K562 (cell line): Measurements from ENCODE around the gene NUBP2. TPM values are rescaled to one million over a fixed set of nuclear protein-coding genes. Genes with fewer than 3 reads are reported as not detected.

ENCODE experiments used
- ARNT ChIP-seq, 2 experiments: fragments of 450-650 bp; IDR thresholded peaks; 2 replicates each; pipeline ENCODE4 v1.6.1; 2016; ENCODE audit warnings: mild to moderate bottlenecking in 1 of 2
- CBX1 ChIP-seq: sonication (generic); IDR thresholded peaks from 2 replicates; pipeline ENCODE4 v1.6.1; 2016; ENCODE audit warnings: antibody characterized with exemption, low read depth, mild to moderate bottlenecking
- CBX8 ChIP-seq: fragments of 200-600 bp; sonication (generic); IDR thresholded peaks from 2 replicates; pipeline ENCODE4 v1.6.1; 2012; ENCODE audit warnings: borderline replicate concordance, mixed run types, low read depth, mild to moderate bottlenecking, moderate library complexity, mixed read lengths, low read length, control low read depth, inconsistent platforms; ENCODE audit not compliant: poor library complexity, severe bottlenecking; ENCODE audit errors: extremely low read depth
- CSDE1 ChIP-seq, 2 experiments: fragments of 450-650 bp; IDR thresholded peaks; 2 replicates each; pipeline ENCODE4 v1.6.1; 2016; ENCODE audit warnings: mild to moderate bottlenecking in 1 of 2
- FOXA1 ChIP-seq: fragments of 450-650 bp; IDR thresholded peaks from 2 replicates; pipeline ENCODE4 v1.6.1; 2016; ENCODE audit warnings: mild to moderate bottlenecking, borderline replicate concordance
- GATAD2B ChIP-seq: fragments of 450-650 bp; IDR thresholded peaks from 2 replicates; pipeline ENCODE4 v1.6.1; 2017; ENCODE audit warnings: mild to moderate bottlenecking, borderline replicate concordance
- IFI16 ChIP-seq: fragments of 250-450 bp; sonication (Bioruptor Pico); IDR thresholded peaks from 2 replicates; pipeline ENCODE4 v2.1.2; 2022; ENCODE audit warnings: mild to moderate bottlenecking, inconsistent platforms
- MYNN ChIP-seq, 2 experiments: sonication (generic); formaldehyde crosslinking in 1 of 2; IDR thresholded peaks; 2 replicates each; pipeline versions ENCODE4 v1.5.0 to v1.6.1; 2016 to 2020; ENCODE audit warnings: antibody characterized with exemption in 1 of 2, missing genetic modification reagents in 1 of 2
- NFIC ChIP-seq: fragments of 450-650 bp; IDR thresholded peaks from 2 replicates; pipeline ENCODE4 v1.6.1; 2017; ENCODE audit warnings: mild to moderate bottlenecking, inconsistent platforms
- NFRKB ChIP-seq: fragments of 450-650 bp; IDR thresholded peaks from 2 replicates; pipeline ENCODE4 v1.6.1; 2016; ENCODE audit warnings: low read depth
- NFXL1 ChIP-seq: fragments of 450-650 bp; formaldehyde crosslinking; IDR thresholded peaks from 2 replicates; pipeline ENCODE4 v1.4.0; 2021; ENCODE audit warnings: mild to moderate bottlenecking
- NR4A1 ChIP-seq, 2 experiments: fragments of 250-450 bp in 1 of 2; fragments of 450-650 bp in 1 of 2; sonication (Bioruptor Pico) in 1 of 2; IDR thresholded peaks; 2 replicates each; pipeline versions ENCODE4 v1.4.0 to v1.6.1; 2016 to 2020; ENCODE audit warnings: mild to moderate bottlenecking in 2 of 2, missing compliant biosample characterization in 1 of 2, missing genetic modification characterization in 1 of 2, moderate library complexity in 1 of 2
- PTBP1 ChIP-seq: fragments of 200-400 bp; formaldehyde crosslinking; IDR thresholded peaks from 2 replicates; pipeline ENCODE4 v1.6.1; 2017; ENCODE audit warnings: low read depth, low read length
- PTTG1 ChIP-seq: fragments of 450-650 bp; IDR thresholded peaks from 2 replicates; pipeline ENCODE4 v1.6.1; 2016; ENCODE audit warnings: low read depth, mild to moderate bottlenecking, missing genetic modification characterization, missing compliant biosample characterization
- RBM22 ChIP-seq: fragments of 200-400 bp; formaldehyde crosslinking; IDR thresholded peaks from 2 replicates; pipeline ENCODE4 v1.6.1; 2018; ENCODE audit warnings: low read length, low read depth; ENCODE audit not compliant: poor library complexity, severe bottlenecking
- RBM34 ChIP-seq: fragments of 200-400 bp; formaldehyde crosslinking; IDR thresholded peaks from 2 replicates; pipeline ENCODE4 v1.6.1; 2018; ENCODE audit warnings: low read length, borderline replicate concordance; ENCODE audit not compliant: insufficient read depth
- SAFB ChIP-seq: fragments of 200-400 bp; formaldehyde crosslinking; IDR thresholded peaks from 2 replicates; pipeline ENCODE4 v1.6.1; 2017; ENCODE audit warnings: low read depth, low read length, borderline replicate concordance
- SMARCC2 ChIP-seq: fragments of 450-650 bp; IDR thresholded peaks from 2 replicates; pipeline ENCODE4 v1.6.1; 2017; ENCODE audit warnings: antibody characterized with exemption, moderate library complexity, mild to moderate bottlenecking, low read depth
- SMC3 ChIP-seq: conservative IDR thresholded peaks from 2 replicates; pipeline ENCODE4 v1.6.1; 2011; ENCODE audit warnings: low read depth, low read length, improper control_type of control experiment; ENCODE audit not compliant: insufficient read depth
- SPI1 ChIP-seq: IDR thresholded peaks from 2 replicates; pipeline ENCODE4 v1.6.1; 2011; ENCODE audit warnings: low read depth, low read length, control low read depth, borderline replicate concordance
- STAT5B ChIP-seq: fragments of 250-450 bp; sonication (Bioruptor Pico); IDR thresholded peaks from 2 replicates; pipeline ENCODE4 v1.8.0; 2021; ENCODE audit warnings: mild to moderate bottlenecking, inconsistent platforms
- TRIM28 ChIP-seq: fragments of 450-650 bp; IDR thresholded peaks from 2 replicates; pipeline ENCODE4 v1.6.1; 2017
- ZNF12 ChIP-seq: sonication (generic); formaldehyde crosslinking; IDR thresholded peaks from 2 replicates; pipeline ENCODE4 v1.4.0; 2020; ENCODE audit warnings: mild to moderate bottlenecking, missing genetic modification reagents
- ZSCAN32 ChIP-seq: fragments of 450-650 bp; formaldehyde crosslinking; IDR thresholded peaks from 2 replicates; pipeline ENCODE4 v1.4.0; 2020; ENCODE audit warnings: mild to moderate bottlenecking, moderate library complexity
- polyA plus RNA-seq, 8 experiments: library from polyadenylated mRNA; depleted of rRNA in 4 of 8; stranded (reverse) in 5 of 8; unstranded in 3 of 8; fragments of >200 nt; fragmentation: Nextera tagmentation in 2 of 8; fragmentation: Illumina TruSeq in 1 of 8; extraction: Ambion mirVana in 2 of 8; extraction: Trizol in 1 of 8; gene quantifications; 2 replicates each; pipeline versions ENCODE4 v1.2.1 to v1.2.3, GENCODE V29; 2011 to 2014; ENCODE audit warnings: inconsistent platforms in 1 of 8, missing spikeins in 1 of 8
- total RNA-seq, 7 experiments: library from RNA; depleted of rRNA in 6 of 7; stranded (reverse); fragments of >200 nt in 6 of 7; fragmentation: Illumina TruSeq in 2 of 7; extraction: Trizol in 2 of 7; gene quantifications; 2 replicates each; pipeline versions ENCODE4 v1.2.1 to v1.2.3, GENCODE V29; 2011 to 2021; ENCODE audit warnings: low replicate concordance in 1 of 7
- TF ChIP-seq, protein P1 (sequence below): IDR thresholded peaks from 2 replicates; pipeline ENCODE4 v1.6.1; 2011; ENCODE audit warnings: borderline replicate concordance, low read depth, mild to moderate bottlenecking, moderate library complexity, low read length; ENCODE audit not compliant: insufficient read depth, poor library complexity, severe bottlenecking
- TF ChIP-seq, protein P2 (sequence below): sonication (generic); formaldehyde crosslinking; IDR thresholded peaks from 2 replicates; pipeline ENCODE4 v1.8.1; 2023; ENCODE audit warnings: mild to moderate bottlenecking, missing genetic modification reagents, moderate library complexity

The NUBP2 gene
- total and polyA plus RNA-seq, 9 of the 15 experiments (the other 6 are each of a cell fraction or from before 2014, with no cell fraction given) = 1.8 to 115 (median 24.0) TPM

GRCh38 chr16:1832838-1833454 is 50.2 kb downstream of the NUBP2 start (continued):
- TF ChIP-seq, protein P1, sequence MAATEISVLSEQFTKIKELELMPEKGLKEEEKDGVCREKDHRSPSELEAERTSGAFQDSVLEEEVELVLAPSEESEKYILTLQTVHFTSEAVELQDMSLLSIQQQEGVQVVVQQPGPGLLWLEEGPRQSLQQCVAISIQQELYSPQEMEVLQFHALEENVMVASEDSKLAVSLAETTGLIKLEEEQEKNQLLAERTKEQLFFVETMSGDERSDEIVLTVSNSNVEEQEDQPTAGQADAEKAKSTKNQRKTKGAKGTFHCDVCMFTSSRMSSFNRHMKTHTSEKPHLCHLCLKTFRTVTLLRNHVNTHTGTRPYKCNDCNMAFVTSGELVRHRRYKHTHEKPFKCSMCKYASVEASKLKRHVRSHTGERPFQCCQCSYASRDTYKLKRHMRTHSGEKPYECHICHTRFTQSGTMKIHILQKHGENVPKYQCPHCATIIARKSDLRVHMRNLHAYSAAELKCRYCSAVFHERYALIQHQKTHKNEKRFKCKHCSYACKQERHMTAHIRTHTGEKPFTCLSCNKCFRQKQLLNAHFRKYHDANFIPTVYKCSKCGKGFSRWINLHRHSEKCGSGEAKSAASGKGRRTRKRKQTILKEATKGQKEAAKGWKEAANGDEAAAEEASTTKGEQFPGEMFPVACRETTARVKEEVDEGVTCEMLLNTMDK = no peak
- no peak for TF ChIP-seq PTTG1 (tag)
- TF ChIP-seq RBM34 = no peak
- no peak for TF ChIP-seq SPI1
- no peak for TF ChIP-seq NR4A1 (CRISPR knock-in tag; IDR thresholded peaks at IDR 0.05)
- TF ChIP-seq NR4A1 (tag; IDR thresholded peaks at IDR 0.05) = peak; percentile 58; the same call in 1 of the 2 replicates
- TF ChIP-seq STAT5B (CRISPR knock-in tag) = no peak
- TF ChIP-seq TRIM28 = no peak
- TF ChIP-seq CBX1 = 0 out of 2 replicates have a peak, but pooled peaks have one; percentile 30
- TF ChIP-seq SMARCC2 = peak; percentile 87
- peak; percentile 83 for TF ChIP-seq MYNN (IDR thresholded peaks at IDR 0.05)
- TF ChIP-seq MYNN (CRISPR knock-in tag; IDR thresholded peaks at IDR 0.05) = no peak
- TF ChIP-seq CBX8 = no peak
- TF ChIP-seq ZSCAN32 (CRISPR knock-in tag) = no peak
- peak; percentile 94 for TF ChIP-seq NFIC
- no peak for TF ChIP-seq FOXA1
- no peak; the same call in 1 of the 2 replicates for TF ChIP-seq GATAD2B
- peak in 1 of 2 experiments; percentile 4; a peak in 1 of 4 replicates for TF ChIP-seq CSDE1 (IDR thresholded peaks at IDR 0.05)
- no peak for TF ChIP-seq ZNF12
- no peak for TF ChIP-seq RBM22
- TF ChIP-seq, protein P2, sequence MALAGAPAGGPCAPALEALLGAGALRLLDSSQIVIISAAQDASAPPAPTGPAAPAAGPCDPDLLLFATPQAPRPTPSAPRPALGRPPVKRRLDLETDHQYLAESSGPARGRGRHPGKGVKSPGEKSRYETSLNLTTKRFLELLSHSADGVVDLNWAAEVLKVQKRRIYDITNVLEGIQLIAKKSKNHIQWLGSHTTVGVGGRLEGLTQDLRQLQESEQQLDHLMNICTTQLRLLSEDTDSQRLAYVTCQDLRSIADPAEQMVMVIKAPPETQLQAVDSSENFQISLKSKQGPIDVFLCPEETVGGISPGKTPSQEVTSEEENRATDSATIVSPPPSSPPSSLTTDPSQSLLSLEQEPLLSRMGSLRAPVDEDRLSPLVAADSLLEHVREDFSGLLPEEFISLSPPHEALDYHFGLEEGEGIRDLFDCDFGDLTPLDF (CRISPR knock-in tag) = no peak
- no peak for TF ChIP-seq IFI16 (CRISPR knock-in tag)
- peak; percentile 96 for TF ChIP-seq ARNT (IDR thresholded peaks at IDR 0.05)
- no peak for TF ChIP-seq NFRKB
- 0 out of 2 replicates have a peak, but pooled peaks have one; percentile 11 for TF ChIP-seq SMC3
- no peak for TF ChIP-seq SAFB
- no peak for TF ChIP-seq NFXL1 (CRISPR knock-in tag)
- TF ChIP-seq PTBP1 = no peak
